Left cardiac atrium (tissue), 4 donors: Measurements from ENCODE around the gene SYNGR3. TPM values are rescaled to one million over a fixed set of nuclear protein-coding genes. Genes with fewer than 3 reads are reported as not detected.

ENCODE experiments used
- ATAC-seq, 2 donors: fragments of 200-7000 bp; cut with Tn5 transposase; one replicate each; pipeline ENCODE4 v1.9.1; 2020; ENCODE audit warnings: mild to moderate bottlenecking in 2 of 2, moderate library complexity in 2 of 2
- DNase-seq: peaks from one replicate; pipeline ENCODE4 v3.0.0-alpha.2; 2020
- intact Hi-C, 2 donors: fragments of 100-400 bp; cut with DNase I; formaldehyde crosslinking; loops; one replicate each; pipeline versions ENCODE4 v1.14.1 to v1.15.1; 2022 to 2023
- total RNA-seq, 2 donors: library from RNA; stranded (reverse); fragmentation: NEBNext Ultra II Directional; extraction: Animal tissue kit (Norgen Biotek cat#: 25700); gene quantifications; one replicate each; pipeline ENCODE4 v1.2.1, GENCODE V29; 2021
- donor health status: DM: no; HTN: yes; CAD: no.
- donor health status: DM: no; HTN: yes; CAD: no; lungs with severe emphysema.
- donor health status: DM: yes; HTN: yes; CAD: no.
- donor health status: Dilated cardiomyopathy.

The SYNGR3 gene
- total RNA-seq, 2 donors from 2014 or later: 0.74 to 1.9 TPM

DNA sequence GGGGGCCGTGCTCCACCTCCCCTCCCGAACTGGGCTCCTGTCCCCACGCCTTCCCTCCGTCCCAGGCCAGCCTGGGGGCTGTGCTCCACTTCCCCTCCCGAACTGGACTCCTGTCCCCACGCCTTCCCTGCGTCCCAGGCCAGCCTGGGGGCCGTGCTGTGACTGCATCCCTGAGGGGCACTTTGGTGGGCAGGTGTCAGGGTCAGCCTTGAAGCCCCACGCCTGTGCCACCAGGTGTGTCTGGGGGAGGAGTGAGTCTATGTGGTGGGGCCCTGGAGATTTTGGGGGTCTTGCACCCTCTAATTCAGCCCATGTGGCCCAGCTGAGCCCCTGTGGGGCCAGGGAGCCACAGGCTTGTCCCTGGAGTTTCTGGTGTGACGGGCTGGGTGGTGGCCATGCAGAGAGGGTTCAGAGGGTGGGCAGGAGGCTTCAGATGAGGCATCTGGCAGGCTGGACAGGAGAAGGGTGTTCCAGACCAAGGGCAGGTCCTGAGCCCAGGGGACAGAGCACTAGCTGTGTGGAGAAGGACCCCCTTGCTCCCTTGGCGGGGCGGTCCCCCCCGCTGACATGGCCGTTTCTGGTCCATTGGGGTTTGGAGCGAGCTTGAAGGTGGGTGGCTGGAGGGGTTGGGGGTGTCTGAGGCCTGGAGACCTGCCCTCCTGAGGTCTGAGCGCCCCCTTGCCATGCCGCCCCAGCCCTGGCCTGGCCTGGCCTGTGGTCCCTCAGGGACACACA is 45.1 kb downstream of the SYNGR3 start:
- DNase-seq (peak; percentile 24), ATAC-seq (no peak)
- intact Hi-C loops: no loop called here

DNA sequence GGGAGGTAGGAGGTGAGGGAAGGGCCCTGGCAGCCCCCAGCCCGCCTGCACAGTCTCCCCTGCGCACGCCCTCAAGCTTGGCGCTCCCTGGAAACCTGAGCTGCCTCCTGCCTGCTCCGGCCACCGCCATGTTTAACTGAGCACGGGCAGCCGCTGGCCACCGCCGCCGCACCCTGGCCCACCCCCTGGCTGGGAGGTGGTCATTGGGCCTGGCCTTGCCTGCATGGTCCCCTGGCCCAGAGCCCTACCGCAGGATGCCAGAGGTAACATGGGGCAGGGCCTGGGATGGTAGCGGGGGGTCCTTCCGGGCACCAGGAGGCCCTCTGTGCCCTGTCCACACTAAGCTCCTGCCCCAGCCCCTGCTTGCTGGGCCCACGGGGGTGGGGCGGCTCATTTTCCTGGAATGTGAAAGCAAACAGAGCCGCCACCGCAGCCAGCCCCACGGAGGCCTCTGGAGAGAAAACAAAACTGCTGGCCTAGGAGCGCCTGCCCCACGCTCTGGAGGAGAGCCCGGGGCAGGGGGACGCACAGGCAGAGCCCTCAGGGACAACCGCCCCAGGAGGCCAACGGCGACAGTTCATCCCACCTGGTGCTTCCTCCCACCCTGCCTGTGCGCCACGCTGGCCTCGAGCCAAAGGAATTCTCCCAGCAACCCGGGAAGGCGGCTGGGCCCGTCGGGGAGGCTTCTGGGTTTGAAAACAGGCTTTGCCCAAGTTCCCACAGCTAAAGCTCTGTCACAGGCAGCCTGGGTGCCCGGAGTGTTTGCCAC is 45.8 kb downstream of the SYNGR3 start:
- intact Hi-C loops: no loop called here
- DNase-seq: peak; percentile 81

DNA sequence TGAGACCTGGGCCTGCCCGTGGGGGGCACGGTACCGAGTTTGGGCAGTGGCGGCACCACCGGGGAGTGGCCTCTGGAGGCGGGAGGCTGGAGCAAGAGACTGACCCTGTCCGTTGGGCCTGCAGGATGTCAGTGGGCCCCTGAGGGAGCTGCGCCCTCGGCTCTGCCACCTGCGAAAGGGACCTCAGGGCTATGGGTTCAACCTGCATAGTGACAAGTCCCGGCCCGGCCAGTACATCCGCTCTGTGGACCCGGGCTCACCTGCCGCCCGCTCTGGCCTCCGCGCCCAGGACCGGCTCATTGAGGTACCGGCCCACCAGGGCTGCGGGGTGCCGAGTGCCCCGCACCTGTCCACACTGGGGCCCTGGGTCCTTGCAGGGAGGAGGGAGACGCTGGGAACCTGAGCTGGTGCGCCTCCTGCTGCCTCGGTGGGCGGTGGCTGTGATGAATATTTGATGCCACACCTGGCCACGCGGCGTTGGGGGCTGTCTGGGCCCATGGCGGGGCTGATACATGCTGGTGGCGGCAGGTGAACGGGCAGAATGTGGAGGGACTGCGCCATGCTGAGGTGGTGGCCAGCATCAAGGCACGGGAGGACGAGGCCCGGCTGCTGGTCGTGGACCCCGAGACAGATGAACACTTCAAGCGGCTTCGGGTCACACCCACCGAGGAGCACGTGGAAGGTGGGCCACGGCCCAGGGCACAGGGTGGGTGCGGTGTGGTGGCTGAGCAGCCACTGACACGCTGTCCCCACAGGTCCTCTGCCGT is 46.6 kb downstream of the SYNGR3 start:
- DNase-seq (peak; percentile 22), ATAC-seq (no peak)
- intact Hi-C loops: no loop called here

More for the DNA sequence above, 45.8 kb downstream of the SYNGR3 start:
- peak; percentile 2 to 19 for ATAC-seq

DNA sequence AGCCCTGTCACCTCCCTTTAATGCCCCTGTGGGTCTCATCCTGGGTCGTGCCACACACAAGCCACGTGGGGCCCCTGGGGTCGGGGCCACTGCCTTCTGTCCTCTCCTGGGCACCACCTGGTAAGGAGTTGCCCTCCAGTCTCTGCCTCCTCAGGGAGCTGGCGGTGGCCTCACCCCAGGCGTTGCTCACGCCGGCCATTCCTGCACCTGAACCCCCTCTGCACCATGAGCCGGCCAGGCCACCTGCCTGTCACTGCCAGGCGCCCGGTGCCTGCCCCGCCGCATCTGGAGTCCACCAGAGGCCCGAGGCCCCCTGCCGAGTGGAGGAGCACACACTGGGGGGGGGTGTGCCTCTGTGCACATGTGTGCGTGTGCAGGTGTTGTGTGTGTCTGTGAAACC is 47.3 kb downstream of the SYNGR3 start:
- intact Hi-C loops: no loop called here
- DNase-seq (peak; percentile 20), ATAC-seq (no peak)

DNA sequence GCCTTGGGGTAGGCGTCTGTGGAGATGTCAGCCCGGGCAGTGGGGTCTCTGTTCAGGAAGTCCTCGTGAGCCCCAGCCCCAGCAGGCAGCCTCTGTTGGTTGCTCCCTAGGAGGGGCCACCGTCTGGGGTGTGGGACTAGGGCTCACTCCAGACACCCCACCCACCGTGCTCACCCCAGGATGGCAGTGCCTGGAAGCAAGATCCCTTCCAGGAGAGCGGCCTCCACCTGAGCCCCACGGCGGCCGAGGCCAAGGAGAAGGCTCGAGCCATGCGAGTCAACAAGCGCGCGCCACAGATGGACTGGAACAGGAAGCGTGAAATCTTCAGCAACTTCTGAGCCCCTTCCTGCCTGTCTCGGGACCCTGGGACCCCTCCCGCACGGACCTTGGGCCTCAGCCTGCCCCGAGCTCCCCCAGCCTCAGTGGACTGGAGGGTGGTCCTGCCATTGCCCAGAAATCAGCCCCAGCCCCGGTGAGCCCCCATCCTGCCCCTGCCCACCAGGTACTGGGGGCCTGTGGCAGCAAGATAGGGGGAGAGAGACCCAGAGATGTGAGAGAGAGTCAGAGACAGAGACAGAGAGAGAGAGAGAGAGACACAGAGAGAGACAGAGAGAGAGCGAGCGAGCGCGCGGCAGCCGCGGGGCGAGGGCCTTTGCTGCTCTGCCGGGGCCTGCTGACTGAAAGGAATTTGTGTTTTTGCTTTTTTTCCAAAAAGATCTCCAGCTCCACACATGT is 48.0 kb downstream of the SYNGR3 start:
- ATAC-seq (no peak), DNase-seq (peak; percentile 39)
- intact Hi-C loops: no loop called here

DNA sequence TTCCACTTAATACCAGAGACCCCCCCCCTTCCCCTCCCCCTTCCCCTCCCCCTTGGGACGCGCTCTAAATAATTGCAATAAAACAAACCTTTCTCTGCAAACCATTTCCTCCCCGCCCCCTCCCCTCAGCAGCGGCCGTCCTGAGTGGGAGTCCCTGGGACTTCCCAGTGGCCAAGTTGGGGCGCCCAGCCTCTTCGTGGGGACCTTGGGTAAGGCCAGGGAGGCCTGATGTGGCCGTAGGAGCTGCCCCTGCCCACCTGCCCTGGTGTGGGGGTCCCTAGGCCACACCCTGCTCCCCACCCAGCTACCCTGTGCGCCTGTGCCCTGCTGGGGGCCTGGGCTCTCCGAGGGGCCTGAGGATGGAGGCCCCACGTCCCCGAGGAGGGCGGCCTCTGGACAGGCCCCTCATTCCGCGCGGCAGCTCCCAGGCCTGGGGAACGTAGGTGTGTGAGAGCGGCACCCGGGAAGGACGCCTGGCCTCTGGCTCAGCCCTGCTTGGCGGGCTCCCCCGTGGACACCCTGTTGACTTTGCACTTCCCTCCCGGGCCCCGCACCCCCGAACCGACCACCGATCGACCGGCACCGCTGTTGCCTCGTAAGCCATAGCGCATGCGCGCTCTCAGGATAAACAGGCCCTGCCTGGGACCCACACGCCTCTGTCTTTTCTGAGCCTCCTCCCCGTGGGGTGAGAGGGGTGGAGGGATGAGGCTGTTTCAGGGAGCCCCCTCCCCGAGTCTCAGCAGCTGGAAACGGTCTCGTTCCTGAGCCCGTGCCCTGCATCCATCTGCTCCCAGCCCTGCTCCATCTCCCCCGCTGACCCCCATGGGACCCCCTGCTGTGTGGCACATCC is 48.8 kb downstream of the SYNGR3 start:
- intact Hi-C loops: no loop called here
- ATAC-seq (peak; percentile 1 to 8), DNase-seq (peak; percentile 52)

DNA sequence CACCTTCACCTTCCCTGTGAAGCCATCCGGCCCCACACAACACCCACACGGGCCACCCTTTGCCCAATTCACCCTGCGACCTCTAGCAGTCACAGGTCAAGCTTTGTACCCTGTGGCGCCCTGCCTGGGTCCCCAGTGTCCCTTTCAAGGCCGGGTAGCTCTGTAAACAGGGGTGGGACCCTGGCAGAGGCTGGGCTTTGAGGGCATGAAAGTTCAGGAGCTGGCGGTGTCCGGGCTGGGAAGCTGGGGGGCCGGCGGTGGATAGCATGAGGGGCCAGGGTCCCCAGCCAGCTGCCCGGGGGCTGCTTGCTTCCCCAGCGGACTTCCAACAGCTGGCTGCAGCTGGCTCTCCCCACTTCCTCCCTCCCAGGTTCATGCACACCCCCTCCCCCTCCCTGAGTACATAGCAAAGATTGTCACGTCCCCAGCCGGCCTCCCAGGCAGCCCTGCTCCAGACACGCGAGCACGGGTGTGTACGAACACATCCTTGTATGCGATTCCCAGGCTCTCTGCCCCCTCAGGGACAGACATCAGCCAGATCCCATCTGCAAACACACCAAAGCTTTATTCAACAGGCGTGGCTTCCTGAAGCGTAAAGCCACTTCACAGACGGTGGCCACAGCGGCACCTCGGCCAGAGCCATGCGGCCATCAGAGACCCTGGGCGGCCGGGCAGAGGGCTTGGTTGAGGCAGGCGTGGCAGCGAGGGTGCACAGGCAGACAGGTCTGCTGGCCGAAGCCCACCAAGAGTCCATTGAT is 49.7 kb downstream of the SYNGR3 start:
- peak; percentile 44 to 49 for ATAC-seq
- intact Hi-C loops: no loop called here
- peak; percentile 85 for DNase-seq

DNA sequence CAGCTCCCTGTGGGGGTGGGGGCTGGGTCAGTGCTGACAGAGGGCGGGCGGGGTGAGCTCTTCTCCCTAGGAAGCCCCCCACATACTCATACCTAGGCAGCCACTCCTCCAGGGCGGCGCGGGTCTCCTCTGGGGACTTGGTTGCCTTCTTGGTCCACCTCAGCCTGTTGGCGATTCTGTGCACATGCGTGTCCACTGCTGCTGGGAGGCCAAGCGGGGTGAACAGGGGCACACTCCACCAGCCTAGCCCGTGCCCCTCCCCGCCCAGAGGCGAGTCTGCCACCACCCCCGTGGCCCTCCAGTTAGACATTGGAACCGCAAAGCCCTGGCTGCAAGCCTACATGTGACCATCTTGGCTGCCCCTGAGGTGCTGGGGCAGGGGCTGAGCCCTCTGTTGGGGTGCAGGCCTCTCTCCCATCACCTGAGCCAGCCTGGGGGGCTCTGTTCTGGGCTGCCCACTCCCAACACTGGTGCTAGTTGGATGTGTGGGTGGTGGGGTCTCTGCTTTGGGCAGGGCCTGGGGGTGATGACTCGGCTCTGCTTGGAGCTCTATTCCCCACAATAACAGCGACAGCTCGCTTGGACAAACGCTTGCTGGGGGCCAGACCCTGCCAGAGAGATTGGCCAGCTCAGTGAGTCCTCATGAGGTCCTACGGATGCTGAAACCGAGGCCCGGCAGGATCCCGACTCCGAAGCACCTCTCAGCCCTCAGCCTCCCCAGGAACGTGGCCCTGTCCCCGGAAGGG is 50.4 kb downstream of the SYNGR3 start:
- ATAC-seq (no peak), DNase-seq (peak; percentile 41)
- intact Hi-C loops: no loop called here

DNA sequence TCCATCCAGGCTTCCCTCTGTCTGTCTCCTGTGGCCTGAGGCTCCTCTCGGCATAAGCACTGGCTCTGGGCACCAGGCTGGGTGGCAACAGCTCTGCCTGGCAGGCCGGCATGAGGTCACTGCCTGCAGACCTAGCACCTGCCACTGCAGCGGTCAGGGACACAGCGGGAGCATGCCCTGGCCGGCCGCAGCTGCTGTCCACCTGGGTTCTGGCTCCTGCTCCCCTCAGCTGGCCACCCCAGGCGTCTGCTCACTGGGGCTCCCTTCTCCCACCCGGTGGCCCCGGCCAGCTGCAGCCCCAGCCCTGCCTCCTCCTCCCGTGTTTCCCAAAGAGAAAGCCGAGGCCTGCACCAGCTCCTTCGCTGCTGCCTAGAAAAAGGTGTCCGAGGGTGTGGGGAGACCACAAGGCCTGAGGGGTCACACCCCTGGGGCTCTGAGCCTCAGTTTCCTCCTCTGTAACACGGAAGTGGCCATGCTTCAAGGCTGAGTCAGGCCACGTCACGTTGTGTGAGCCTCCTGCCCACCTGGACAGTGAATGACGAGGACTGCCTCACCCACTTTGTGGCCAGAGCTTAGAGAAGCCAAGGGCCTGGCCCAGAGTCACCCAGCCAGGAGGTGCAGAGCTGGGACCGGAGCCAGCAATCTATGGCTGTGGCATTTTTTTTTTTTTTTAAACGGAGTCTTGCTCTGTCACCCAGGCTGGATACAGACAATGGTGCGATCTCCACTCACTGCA is 51.2 kb downstream of the SYNGR3 start:
- intact Hi-C loops: no loop called here
- ATAC-seq (no peak), DNase-seq (no peak)

DNA sequence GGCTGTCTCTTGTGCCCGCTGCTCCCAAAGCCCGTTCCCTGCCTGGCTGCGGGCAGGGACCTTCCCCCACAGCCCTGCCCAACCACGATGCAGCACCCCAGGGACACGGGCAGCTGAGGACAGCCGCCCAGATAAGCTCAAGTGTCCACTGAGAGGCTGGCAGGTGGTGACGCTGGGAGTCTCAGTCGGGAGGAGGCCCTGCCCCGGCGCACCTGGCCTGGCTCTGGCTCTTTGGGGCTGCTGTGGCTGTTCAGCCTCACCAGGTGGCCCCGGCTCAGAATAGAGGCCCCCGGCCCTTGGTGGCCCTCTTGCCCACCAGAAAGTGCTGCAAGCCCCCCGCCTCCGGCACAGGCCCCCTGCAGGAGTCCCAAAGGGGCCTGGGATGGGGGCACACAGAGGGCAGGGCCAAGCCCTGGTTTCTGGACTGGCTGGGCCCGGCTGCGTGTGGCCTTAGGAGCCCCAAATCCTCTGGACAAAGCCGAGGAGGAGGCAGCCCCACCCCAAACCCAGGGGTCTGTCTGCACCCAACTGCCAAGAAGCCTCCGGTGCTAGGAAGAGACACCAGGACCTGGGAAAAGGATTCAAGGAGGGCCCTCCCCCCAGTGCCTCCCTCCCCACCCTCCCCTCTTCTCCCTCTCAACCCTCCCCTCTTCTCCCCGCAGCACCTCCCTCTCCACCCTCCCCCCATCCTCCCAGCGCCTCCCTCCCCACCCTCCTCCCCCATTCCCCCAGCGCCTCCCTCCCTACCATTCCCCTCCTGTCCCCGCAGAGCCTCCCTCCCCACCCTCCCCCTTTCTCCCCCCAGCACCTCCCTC is 52.6 kb downstream of the SYNGR3 start:
- peak; percentile 70 for DNase-seq
- ATAC-seq: peak; percentile 39 to 65
- intact Hi-C loops: no loop called here

DNA sequence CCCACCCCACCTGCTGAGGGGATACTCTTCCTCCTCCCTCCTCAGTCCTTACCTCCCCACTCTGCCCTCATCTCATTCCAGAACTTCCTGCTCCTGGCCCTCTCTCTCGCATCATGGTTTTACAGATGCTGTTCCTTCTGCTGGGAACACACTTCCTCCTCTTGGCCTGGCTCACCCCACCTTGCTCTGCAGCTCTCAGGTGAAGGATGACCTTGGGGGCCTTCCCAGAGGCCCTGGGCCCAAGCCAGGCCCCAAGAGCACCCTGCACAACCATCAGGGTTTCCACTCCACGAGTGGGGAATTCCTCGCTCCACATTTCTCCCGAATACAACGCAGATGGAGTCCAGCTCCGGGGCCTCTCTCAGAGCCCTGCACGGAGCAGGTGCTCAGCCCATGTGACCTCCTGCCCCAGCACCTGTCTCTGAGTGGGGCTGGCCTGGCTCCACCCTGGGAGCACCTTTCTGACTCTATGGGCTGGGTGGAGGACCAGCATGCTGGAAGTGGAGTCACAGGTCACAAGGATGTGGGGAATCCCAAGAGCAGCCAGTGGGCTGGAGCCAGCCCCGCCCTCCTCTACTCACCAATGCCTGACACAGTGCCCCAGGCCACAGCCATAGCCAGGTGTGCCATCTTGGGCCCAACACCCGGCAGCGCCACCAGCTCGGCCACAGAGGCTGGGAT is 53.4 kb downstream of the SYNGR3 start:
- intact Hi-C loops: no loop called here
- DNase-seq (no peak), ATAC-seq (no peak)
